ENCODE results near the gene ACADM.
"Not testable (repeated sequence)": the region's sequence is repeated elsewhere in the genome, so short reads cannot be mapped to it uniquely, and the experiment has no call there.

Gene ACADM

GRCh38 chr1:75724472-75725022 is at the start of gene ACADM:
Gene ACADM (plus strand): TSS chr1:75724709. CDS start chr1:75724788, 79 bp downstream.
- DNase-seq = peak; percentile 80 to 84

GRCh38 chr1:75677443-75677842 is 47.1 kb upstream of the ACADM start:
- DNase-seq = no peak

DNA sequence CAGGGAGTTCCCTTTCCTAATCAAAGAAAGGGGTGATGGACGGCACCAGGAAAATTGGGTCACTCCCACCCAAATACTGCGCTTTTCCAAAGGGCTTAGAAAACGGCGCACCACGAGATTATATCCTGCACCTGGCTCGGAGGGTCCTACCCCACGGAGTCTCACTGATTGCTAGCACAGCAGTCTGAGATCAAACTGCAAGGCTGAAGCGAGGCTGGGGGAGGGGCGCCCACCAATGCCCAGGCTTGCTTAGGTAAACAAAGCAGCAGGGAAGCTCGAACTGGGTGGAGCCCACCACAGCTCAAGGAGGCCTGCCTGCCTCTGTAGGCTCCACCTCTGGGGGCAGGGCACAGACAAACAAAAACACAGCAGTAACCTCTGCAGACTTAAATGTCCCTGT is 46.5 kb upstream of the ACADM start:
- not testable (repeated sequence) for DNase-seq

- DNase-seq = no peak
Observed at GRCh38 chr1:75690547-75690946, 34.0 kb upstream of the ACADM start.

GRCh38 chr1:75693551-75693950 is 31.0 kb upstream of the ACADM start:
- DNase-seq = no peak

DNA sequence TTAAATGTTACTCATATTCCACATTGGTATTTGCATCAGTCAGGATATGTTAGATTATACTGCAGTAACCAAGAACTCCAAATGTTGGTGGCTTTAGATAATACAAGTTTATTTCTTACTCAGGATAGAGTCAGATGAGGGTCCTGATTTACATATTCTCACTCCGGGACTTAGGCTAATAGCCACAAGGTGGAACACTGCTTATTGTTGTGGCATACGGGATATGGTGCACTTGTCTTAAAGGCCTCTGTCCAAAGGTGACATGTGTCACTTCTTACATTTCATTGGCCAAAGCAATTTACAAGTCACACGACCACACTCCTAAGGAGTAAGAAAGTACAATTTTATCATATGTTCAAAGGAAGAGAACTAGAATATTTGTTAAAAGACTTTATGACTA is 28.5 kb upstream of the ACADM start:
- no peak for DNase-seq

DNA sequence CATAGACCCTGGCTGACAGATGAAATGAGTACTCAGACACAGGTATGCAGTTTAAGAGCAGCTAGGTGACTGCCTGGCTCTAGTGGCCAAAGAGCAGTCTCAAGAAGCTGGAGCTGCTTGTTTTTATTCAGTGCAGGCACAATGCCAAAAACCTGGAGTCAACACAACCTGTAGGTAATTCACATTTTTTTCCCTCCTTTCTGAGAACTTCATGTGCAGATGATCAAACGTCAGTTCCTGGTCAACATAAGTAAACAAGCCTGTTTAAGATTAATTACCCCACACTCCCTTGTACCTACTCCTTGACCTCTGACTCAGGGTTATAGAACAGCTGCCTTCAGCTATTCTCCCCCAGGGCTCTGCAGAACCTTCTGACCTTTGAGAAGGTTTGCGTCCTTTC is 17.3 kb upstream of the ACADM start:
- DNase-seq = no peak

DNA sequence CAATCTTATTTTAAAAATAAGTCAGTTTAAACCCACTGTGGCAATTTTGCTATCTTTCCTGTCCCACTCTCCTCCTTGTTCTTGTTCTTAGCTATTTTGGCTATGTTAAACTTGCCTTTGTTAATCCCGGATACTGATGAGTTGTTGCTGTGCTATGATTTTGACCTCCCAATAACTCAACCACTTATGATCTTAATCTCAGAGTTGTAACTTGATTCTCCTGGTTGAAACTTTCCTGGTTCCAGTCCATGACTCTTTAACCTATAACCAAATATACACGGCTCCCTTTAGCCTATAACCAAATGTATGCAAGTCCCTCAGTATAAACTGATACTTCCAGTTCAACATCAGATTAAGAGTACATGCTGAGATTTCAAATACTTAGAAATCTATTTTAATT is 15.6 kb upstream of the ACADM start:
- DNase-seq = no peak

- DNase-seq = no peak
Observed at GRCh38 chr1:75710832-75711231, 13.7 kb upstream of the ACADM start.

- no peak for DNase-seq
Observed at GRCh38 chr1:75711846-75712245, 12.7 kb upstream of the ACADM start.

DNA sequence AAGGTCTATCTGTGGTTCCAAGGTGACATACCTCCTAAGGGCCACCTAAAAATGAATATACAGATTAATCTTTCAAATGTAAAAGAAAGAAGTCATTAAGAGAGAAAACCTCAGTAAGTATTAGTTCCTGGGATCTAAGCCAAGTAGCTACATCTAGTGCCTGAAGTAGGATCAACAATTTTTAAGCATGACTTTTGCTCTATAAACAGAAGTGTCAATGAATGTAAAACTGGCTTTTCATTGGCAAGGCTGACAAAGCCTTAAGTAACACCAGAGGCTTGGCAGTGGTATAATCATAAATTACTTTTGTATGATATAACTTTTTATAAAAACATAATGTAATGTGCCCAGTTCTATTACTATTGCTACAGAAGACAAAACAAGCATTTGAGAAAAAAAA is 12.2 kb upstream of the ACADM start:
- no peak for DNase-seq

GRCh38 chr1:75719810-75720209 is 4.7 kb upstream of the ACADM start:
- DNase-seq = no peak

- DNase-seq = no peak
Observed at GRCh38 chr1:75720325-75720724, 4.2 kb upstream of the ACADM start.

- no peak for DNase-seq
Observed at GRCh38 chr1:75720820-75721219, 3.7 kb upstream of the ACADM start.

- not testable (repeated sequence) for DNase-seq
Observed at GRCh38 chr1:75722246-75722645, 2.3 kb upstream of the ACADM start.

DNA sequence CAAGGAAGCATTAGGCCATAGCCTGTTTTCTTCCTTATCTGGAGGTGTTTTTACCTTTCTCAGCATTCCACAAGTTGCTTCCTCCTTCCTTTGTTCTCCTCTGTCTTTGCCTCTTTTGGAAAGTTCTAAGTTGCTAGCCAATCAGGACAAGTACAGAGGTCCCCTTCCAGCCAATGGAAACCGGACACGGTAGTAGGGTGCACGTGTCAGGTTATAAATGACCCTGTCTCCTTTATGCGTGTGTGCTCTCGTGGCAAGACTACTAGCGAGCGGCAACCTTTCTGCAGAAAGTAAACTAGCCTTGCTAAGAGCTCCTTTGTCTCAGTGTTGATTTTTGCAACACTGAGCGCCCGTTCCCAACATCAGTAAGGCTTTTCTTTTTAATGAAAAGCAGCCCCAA is 1.5 kb upstream of the ACADM start:
- DNase-seq = no peak

- peak; percentile 65 to 67 for DNase-seq
Observed at GRCh38 chr1:75723989-75724471, 479 bp upstream of the ACADM start.

GRCh38 chr1:75725266-75725665 is 757 bp downstream of the ACADM start:
- DNase-seq = no peak

- no peak for DNase-seq
Observed at GRCh38 chr1:75725861-75726361, 1.4 kb downstream of the ACADM start.

GRCh38 chr1:75727571-75727970 is 3.1 kb downstream of the ACADM start:
- no peak for DNase-seq

GRCh38 chr1:75730432-75730831 is 5.9 kb downstream of the ACADM start:
- no peak for DNase-seq

DNA sequence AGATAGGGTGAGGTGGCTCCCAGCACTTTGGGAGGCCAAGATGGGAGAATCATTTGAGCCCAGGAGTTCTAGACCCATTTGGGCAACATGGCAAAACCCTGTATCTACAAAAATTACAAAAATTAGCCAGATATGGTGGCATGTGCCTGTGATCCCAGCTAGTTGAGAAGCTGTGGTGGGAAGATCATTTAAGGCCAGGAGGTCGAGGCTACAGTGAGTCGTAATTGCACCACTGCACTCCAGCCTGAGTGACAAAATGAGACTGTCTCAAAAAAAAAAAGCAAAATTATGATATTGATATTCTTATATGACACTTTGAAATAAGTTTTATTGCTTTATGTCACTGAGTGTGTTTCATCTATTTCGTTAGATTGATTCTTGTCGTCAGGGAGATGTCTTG is 7.4 kb downstream of the ACADM start:
- DNase-seq = no peak

GRCh38 chr1:75732703-75733102 is 8.2 kb downstream of the ACADM start:
- no peak for DNase-seq

DNA sequence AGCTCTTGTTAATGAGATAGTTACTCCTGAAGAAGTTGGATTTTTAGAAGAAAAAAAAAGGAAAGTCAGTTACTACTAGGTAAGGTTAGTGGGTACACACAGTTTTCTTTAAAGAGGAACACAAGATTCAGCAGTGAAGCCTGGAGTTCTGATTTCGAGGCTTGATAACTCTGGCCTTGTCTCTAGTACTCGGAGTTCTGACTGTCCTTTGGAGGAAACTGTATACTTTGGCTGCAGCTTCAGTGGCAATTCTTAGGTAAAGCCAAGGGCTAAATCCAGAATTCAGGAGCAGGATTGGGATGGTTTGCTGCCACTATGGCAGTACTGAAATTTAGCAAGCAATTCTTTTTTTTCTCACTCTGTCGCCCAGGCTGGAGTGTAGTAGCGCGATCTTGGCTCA is 9.2 kb downstream of the ACADM start:
- DNase-seq = no peak

- DNase-seq = no peak
Observed at GRCh38 chr1:75736016-75736415, 11.5 kb downstream of the ACADM start.

Data from CD4-positive, alpha-beta T cell treated with Interferon alpha-2 for 1 hour (primary cell).